K562 (cell line): ENCODE data around the gene INPPL1. TPM values are rescaled to one million over a fixed set of nuclear protein-coding genes. Genes with fewer than 3 reads are reported as not detected.

Source experiments
- ATF6 ChIP-seq: sonication (generic); formaldehyde crosslinking; IDR thresholded peaks from 2 replicates; pipeline ENCODE4 v1.4.0; 2020; ENCODE audit warnings: mild to moderate bottlenecking, missing genetic modification reagents
- CCAR2 ChIP-seq: fragments of 200-400 bp; formaldehyde crosslinking; IDR thresholded peaks from 2 replicates; pipeline ENCODE4 v1.6.1; 2017; ENCODE audit warnings: mild to moderate bottlenecking, low read depth, low read length
- CTBP1 ChIP-seq: fragments of 450-650 bp; IDR thresholded peaks from 2 replicates; pipeline ENCODE4 v1.6.1; 2016; ENCODE audit warnings: borderline replicate concordance
- ESRRA ChIP-seq: fragments of 450-650 bp; IDR thresholded peaks from 2 replicates; pipeline ENCODE4 v1.6.1; 2014; ENCODE audit warnings: low read depth, mild to moderate bottlenecking, moderate library complexity, borderline replicate concordance
- ETV6 ChIP-seq, 3 experiments: fragments of 150-350 bp in 1 of 3; sonication (generic) in 1 of 3; formaldehyde crosslinking in 1 of 3; IDR thresholded peaks; 2 replicates each; pipeline versions ENCODE4 v1.6.1 to v1.8.0; 2014 to 2022; ENCODE audit warnings: borderline replicate concordance in 2 of 3, low read depth in 2 of 3, antibody characterized with exemption in 1 of 3, low read length in 1 of 3, mild to moderate bottlenecking in 1 of 3, missing genetic modification reagents in 1 of 3
- GATAD2A ChIP-seq: fragments of 450-650 bp; IDR thresholded peaks from 2 replicates; pipeline ENCODE4 v1.6.1; 2017
- JUN ChIP-seq, 2 experiments: sonication (generic) in 1 of 2; formaldehyde crosslinking in 1 of 2; IDR thresholded peaks; 2 replicates each; pipeline versions ENCODE4 v1.6.1 to v1.8.0; 2012 to 2022; ENCODE audit warnings: borderline replicate concordance in 2 of 2, mild to moderate bottlenecking in 2 of 2, improper control_type of control experiment in 1 of 2, low read depth in 1 of 2, low read length in 1 of 2, missing genetic modification reagents in 1 of 2
- KHSRP ChIP-seq: fragments of 450-650 bp; IDR thresholded peaks from 2 replicates; pipeline ENCODE4 v1.6.1; 2017
- LEF1 ChIP-seq: fragments of 450-650 bp; IDR thresholded peaks from 2 replicates; pipeline ENCODE4 v1.6.1; 2016; ENCODE audit warnings: mild to moderate bottlenecking
- MTF1 ChIP-seq: fragments of 250-450 bp; sonication (Bioruptor Pico); IDR thresholded peaks from 2 replicates; pipeline ENCODE4 v1.9.0; 2021; ENCODE audit warnings: moderate library complexity, mild to moderate bottlenecking, inconsistent platforms, borderline replicate concordance
- REST ChIP-seq, 2 experiments: fragments of 450-650 bp; formaldehyde crosslinking in 1 of 2; IDR thresholded peaks; 2 replicates each; pipeline versions ENCODE4 v1.4.0 to v1.6.1; 2014 to 2020; ENCODE audit warnings: mild to moderate bottlenecking in 2 of 2, borderline replicate concordance in 1 of 2, low read depth in 1 of 2
- TCF3 ChIP-seq: sonication (generic); formaldehyde crosslinking; IDR thresholded peaks from 2 replicates; pipeline ENCODE4 v1.4.0; 2020; ENCODE audit warnings: mild to moderate bottlenecking, missing genetic modification reagents
- TFAM ChIP-seq: fragments of 250-450 bp; sonication (Bioruptor Pico); conservative IDR thresholded peaks from 2 replicates; pipeline ENCODE4 v1.5.0; 2021; ENCODE audit warnings: mild to moderate bottlenecking, moderate library complexity
- TRIM24 ChIP-seq, 2 experiments: fragments of 450-650 bp; IDR thresholded peaks; 2 replicates each; pipeline ENCODE4 v1.6.1; 2016
- ZFP36 ChIP-seq: fragments of 150-350 bp; IDR thresholded peaks from 2 replicates; pipeline ENCODE4 v1.6.1; 2018; ENCODE audit warnings: low read length, low read depth; ENCODE audit not compliant: partially characterized antibody
- ZNF12 ChIP-seq: sonication (generic); formaldehyde crosslinking; IDR thresholded peaks from 2 replicates; pipeline ENCODE4 v1.4.0; 2020; ENCODE audit warnings: mild to moderate bottlenecking, missing genetic modification reagents
- ZNF121 ChIP-seq: sonication (generic); formaldehyde crosslinking; conservative IDR thresholded peaks from 2 replicates; pipeline ENCODE4 v1.8.0; 2022; ENCODE audit warnings: missing genetic modification reagents
- polyA plus RNA-seq, 8 experiments: library from polyadenylated mRNA; depleted of rRNA in 4 of 8; stranded (reverse) in 5 of 8; unstranded in 3 of 8; fragments of >200 nt; fragmentation: Nextera tagmentation in 2 of 8; fragmentation: Illumina TruSeq in 1 of 8; extraction: Ambion mirVana in 2 of 8; extraction: Trizol in 1 of 8; gene quantifications; 2 replicates each; pipeline versions ENCODE4 v1.2.1 to v1.2.3, GENCODE V29; 2011 to 2014; ENCODE audit warnings: inconsistent platforms in 1 of 8, missing spikeins in 1 of 8
- total RNA-seq, 7 experiments: library from RNA; depleted of rRNA in 6 of 7; stranded (reverse); fragments of >200 nt in 6 of 7; fragmentation: Illumina TruSeq in 2 of 7; extraction: Trizol in 2 of 7; gene quantifications; 2 replicates each; pipeline versions ENCODE4 v1.2.1 to v1.2.3, GENCODE V29; 2011 to 2021; ENCODE audit warnings: low replicate concordance in 1 of 7

INPPL1 gene
- total and polyA plus RNA-seq, 9 of the 15 experiments (the other 6 are each of a cell fraction or from before 2014, with no cell fraction given), result 0.55 to 137 (median 61.6) TPM

- TF ChIP-seq REST (IDR thresholded peaks at IDR 0.05; ENCODE audit: borderline replicate concordance), result no peak
- TF ChIP-seq REST (CRISPR knock-in tag; IDR thresholded peaks at IDR 0.05; ENCODE audit: low read depth), result no peak
- TF ChIP-seq GATAD2A, result no peak
- TF ChIP-seq ATF6 (CRISPR knock-in tag), result no peak
- no peak for TF ChIP-seq CCAR2
- no peak for TF ChIP-seq KHSRP
- no peak for TF ChIP-seq ZFP36
- no peak for TF ChIP-seq ZNF121
- TF ChIP-seq ZNF12 (CRISPR knock-in tag), result no peak
- no peak; the same call in 1 of the 2 replicates for TF ChIP-seq TCF3 (CRISPR knock-in tag)
- TF ChIP-seq TFAM (CRISPR knock-in tag), result no peak
- no peak for TF ChIP-seq MTF1 (CRISPR knock-in tag)
- TF ChIP-seq TRIM24 (IDR thresholded peaks at IDR 0.05), result 0 out of 4 replicates have a peak, but pooled peaks of 1 of the 2 experiments have one; percentile 3
- TF ChIP-seq CTBP1, result no peak
- peak; percentile 97 for TF ChIP-seq ESRRA
- TF ChIP-seq JUN (IDR thresholded peaks at IDR 0.05; ENCODE audit: borderline replicate concordance, low read depth, low read length), result no peak
- no peak for TF ChIP-seq JUN (CRISPR knock-in tag; IDR thresholded peaks at IDR 0.05; ENCODE audit: borderline replicate concordance)
- TF ChIP-seq LEF1, result peak; percentile 40; the same call in 1 of the 2 replicates
- no peak for TF ChIP-seq ETV6 (IDR thresholded peaks at IDR 0.05; ENCODE audit: borderline replicate concordance in 1 of 2, low read depth in 2 of 2, low read length in 1 of 2)
- no peak for TF ChIP-seq ETV6 (CRISPR knock-in tag; IDR thresholded peaks at IDR 0.05; ENCODE audit: borderline replicate concordance)
Observed at GRCh38 chr11:72223615-72224563, 678 bp upstream of the INPPL1 start (continued).
